Measurements from ENCODE around the gene OSTF1. TPM values are rescaled to one million over a fixed set of nuclear protein-coding genes. Genes with fewer than 3 reads are reported as not detected.

The OSTF1 gene
- total RNA-seq, 1 donor from 2014 or later = 40.8 TPM

- no peak for DNase-seq
Observed at GRCh38 chr9:75167281-75167680, 79.0 kb downstream of the OSTF1 start.

DNA sequence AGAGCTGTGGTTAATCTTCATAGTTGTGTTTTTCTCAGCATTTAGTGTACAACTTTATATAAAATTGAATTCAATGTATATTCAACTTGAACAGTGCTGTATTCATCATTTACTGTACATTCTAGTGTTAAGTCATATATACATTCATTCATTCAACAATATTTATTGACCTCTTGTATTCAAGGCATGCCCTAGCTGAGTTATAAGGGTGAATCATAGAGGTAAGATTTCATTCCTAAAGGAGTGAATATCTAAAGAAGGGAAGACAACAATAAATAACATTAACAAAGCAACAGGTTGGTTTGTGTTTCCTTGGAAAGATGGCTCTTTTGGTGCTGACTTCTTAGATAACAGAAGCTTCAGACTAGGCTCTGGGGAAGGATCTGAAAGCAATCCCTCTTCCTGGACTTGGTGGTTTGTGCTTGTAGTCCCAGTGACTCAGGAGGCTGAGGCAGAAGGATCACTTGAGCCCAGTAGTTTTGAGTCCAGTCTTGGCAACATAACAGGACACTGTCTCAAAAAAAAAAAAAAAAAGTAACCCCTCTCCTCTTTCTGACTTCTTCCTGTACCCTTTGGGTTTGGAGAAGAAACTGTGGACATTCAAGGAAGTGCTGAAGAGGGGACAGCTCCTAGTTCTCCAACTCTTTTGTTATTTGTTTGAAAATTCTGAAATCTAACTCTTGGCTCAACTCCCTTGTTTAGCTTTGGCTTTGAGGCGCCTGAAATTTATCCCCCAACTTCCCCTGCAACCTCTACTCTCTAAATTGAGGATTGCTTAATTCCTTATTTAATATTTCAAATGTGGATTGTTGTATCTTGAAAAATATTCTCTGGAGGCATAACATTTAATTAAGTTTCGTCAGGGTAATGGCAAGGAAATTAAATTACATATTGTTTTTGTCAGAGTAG lies 80.2 kb downstream of the OSTF1 start:
- no peak for DNase-seq

- DNase-seq = no peak
Observed at GRCh38 chr9:75169623-75170022, 81.3 kb downstream of the OSTF1 start.

DNA sequence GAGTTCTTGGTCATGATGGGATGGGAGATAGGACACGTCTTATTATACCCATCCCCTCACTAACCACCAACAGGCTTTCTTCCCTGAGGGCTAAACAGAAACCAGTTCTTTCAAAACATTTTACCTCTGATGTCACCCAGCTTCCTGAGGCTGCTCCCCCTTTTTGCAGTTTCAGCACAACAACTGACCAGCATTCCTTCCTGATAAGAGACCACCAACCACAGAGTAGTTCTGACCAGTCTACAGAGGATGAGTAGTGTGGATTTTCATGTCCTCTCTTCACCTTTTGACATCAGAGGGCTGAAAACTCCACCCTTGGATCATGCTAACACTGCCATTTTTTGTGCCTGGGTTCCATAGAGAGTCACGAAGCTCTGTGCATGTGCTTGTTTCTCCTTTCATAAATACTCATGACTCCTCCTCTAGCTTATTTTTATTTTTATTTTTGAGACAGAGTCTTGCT lies 82.6 kb downstream of the OSTF1 start:
- DNase-seq = no peak

- no peak for DNase-seq
Observed at GRCh38 chr9:75175395-75175794, 87.1 kb downstream of the OSTF1 start.

- DNase-seq = no peak
Observed at GRCh38 chr9:75176037-75176436, 87.7 kb downstream of the OSTF1 start.

GRCh38 chr9:75181750-75182149 lies 93.4 kb downstream of the OSTF1 start:
- DNase-seq = no peak

DNA sequence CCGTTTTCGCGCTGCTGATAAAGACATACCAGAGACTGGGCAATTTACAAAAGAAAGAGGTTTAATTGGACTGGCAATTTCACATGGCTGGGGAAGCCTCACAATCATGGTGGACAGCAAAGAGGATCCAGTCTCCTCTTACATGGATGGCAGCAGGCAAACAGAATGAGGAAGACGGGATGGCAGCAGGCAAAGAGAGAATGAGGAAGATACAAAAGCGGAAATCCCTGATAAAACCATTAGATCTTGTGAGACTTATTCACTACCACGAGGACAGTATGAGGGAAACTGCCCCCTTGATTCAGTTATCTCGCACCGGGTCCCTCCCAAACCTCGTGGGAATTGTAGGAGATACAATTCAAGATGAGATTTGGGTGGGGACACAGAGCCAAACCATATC lies 95.0 kb downstream of the OSTF1 start:
- no peak for DNase-seq

- no peak for DNase-seq
Observed at GRCh38 chr9:75184471-75184870, 96.2 kb downstream of the OSTF1 start.

- no peak for DNase-seq
Observed at GRCh38 chr9:75185585-75186170, 97.4 kb downstream of the OSTF1 start.

- no peak for DNase-seq
Observed at GRCh38 chr9:75186767-75187380, 98.6 kb downstream of the OSTF1 start.

DNA sequence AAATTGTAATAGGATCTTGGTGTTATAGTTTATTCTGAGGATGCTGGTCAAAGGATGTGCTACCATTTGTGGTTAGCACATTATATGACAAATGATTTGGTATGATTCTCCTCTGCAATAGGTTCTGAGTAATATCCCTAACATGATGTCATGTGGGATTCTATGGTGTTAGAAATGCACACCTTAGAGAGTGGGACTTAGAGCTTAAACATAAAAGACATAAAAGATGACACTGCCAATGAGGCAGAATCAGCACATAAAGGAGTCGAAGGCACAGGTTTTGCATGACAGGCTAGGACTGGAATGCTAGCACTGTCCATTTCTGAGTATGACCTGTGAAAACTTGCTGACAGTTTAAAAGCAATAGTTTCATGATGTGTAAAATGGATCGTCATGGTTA lies 100.4 kb downstream of the OSTF1 start:
- no peak for DNase-seq

GRCh38 chr9:75190762-75191161 lies 102.4 kb downstream of the OSTF1 start:
- DNase-seq = no peak

Small RNAs within 50 kb of the gene (small RNA-seq; reads per million reads assigned to genes)
- not detected for gene RF00019 (ENCODE audit: low replicate concordance)

Other genes with a start within 250 kb of the OSTF1 start
- 2.3 TPM for gene TRPM6, start 200.6 kb upstream of the OSTF1 start, total RNA-seq
- 3.5 TPM for gene C9orf40, start 135.6 kb upstream of the OSTF1 start, total RNA-seq
- gene CARNMT1, start 60.2 kb upstream of the OSTF1 start, total RNA-seq = 18.1 TPM
- 12.7 TPM for gene NMRK1, start 359 bp upstream of the OSTF1 start, total RNA-seq

Data from skin of body (tissue), 3 donors.